Mammary epithelial cell (primary cell): ENCODE measurements around the gene LIPC.

Experiments
- EZH2 ChIP-seq: IDR thresholded peaks from 2 replicates; pipeline ENCODE4 v1.6.1; 2012; ENCODE audit warnings: low read length, inconsistent platforms, borderline replicate concordance
- TF ChIP-seq, protein P1 (sequence below), 2 donors: IDR thresholded peaks in 1 of 2; conservative IDR thresholded peaks in 1 of 2; 2 replicates each; pipeline ENCODE4 v1.5.1; 2011 to 2012; ENCODE audit warnings: inconsistent platforms in 2 of 2, low read length in 2 of 2, mild to moderate bottlenecking in 2 of 2, control low read depth in 1 of 2, low read depth in 1 of 2; ENCODE audit not compliant: insufficient read depth in 1 of 2; ENCODE audit errors: extremely low read depth in 1 of 2

DNA sequence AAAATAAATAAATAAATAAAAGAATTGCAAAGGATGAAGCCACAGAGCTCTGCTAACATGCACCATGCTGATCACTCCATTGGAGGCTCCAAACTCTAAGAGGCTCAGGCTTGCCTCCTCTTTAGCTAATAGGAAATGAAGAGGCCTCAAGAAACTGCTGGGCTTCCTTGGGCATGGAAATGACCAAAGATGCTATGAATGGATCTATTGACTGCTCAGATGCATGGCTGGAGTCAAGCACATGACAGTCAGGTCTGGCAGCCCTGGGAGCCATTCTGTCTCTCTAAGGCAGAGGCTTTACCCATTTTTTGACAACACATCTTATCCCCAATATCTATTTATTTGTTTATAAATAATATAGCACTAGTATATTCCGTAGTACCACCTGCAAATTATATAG is 5.3 kb upstream of the LIPC start:
- TF ChIP-seq, protein P1, sequence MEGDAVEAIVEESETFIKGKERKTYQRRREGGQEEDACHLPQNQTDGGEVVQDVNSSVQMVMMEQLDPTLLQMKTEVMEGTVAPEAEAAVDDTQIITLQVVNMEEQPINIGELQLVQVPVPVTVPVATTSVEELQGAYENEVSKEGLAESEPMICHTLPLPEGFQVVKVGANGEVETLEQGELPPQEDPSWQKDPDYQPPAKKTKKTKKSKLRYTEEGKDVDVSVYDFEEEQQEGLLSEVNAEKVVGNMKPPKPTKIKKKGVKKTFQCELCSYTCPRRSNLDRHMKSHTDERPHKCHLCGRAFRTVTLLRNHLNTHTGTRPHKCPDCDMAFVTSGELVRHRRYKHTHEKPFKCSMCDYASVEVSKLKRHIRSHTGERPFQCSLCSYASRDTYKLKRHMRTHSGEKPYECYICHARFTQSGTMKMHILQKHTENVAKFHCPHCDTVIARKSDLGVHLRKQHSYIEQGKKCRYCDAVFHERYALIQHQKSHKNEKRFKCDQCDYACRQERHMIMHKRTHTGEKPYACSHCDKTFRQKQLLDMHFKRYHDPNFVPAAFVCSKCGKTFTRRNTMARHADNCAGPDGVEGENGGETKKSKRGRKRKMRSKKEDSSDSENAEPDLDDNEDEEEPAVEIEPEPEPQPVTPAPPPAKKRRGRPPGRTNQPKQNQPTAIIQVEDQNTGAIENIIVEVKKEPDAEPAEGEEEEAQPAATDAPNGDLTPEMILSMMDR (conservative IDR thresholded peaks at IDR 0.05 in 1 of 2, IDR thresholded peaks at IDR 0.05 in 1 of 2; ENCODE audit: extremely low read depth in 1 of 2, insufficient read depth in 1 of 2, low read depth in 1 of 2, low read length in 2 of 2) = no peak
- TF ChIP-seq EZH2 = no peak
